Mesenchymal stem cell (in vitro differentiated cells and primary cell): ENCODE measurements around the gene PARM1.

ENCODE experiments used
- DNase-seq: peaks from one replicate; pipeline ENCODE4 v3.0.0-alpha.2; 2013
- H2AFZ ChIP-seq: one replicate; pipeline ENCODE4 v1.6.1; 2013; ENCODE audit warnings: low read depth, mild to moderate bottlenecking, control low read depth, inconsistent platforms, low read length, moderate library complexity
- H2AK5ac ChIP-seq: 2 replicates; pipeline ENCODE4 v1.6.1; 2013; ENCODE audit warnings: low read length, moderate library complexity, mild to moderate bottlenecking, inconsistent platforms; ENCODE audit not compliant: severe bottlenecking
- H2BK120ac ChIP-seq: one replicate; pipeline ENCODE4 v1.6.1; 2013; ENCODE audit warnings: low read depth, mild to moderate bottlenecking, inconsistent platforms, low read length, moderate library complexity
- H2BK12ac ChIP-seq, 2 experiments: one replicate each; pipeline ENCODE4 v1.6.1; 2013; ENCODE audit warnings: inconsistent platforms in 2 of 2, low read length in 2 of 2, mild to moderate bottlenecking in 2 of 2, moderate library complexity in 2 of 2, control low read depth in 1 of 2
- H2BK15ac ChIP-seq: one replicate; pipeline ENCODE4 v1.6.1; 2013; ENCODE audit warnings: mild to moderate bottlenecking, low read depth, inconsistent platforms; ENCODE audit not compliant: poor library complexity, severe bottlenecking
- H2BK5ac ChIP-seq: 2 replicates; pipeline ENCODE4 v1.6.1; 2013; ENCODE audit warnings: low read depth, mild to moderate bottlenecking, low read length, control low read depth, inconsistent platforms; ENCODE audit not compliant: poor library complexity, severe bottlenecking
- H3K14ac ChIP-seq, 2 experiments: one replicate each; pipeline ENCODE4 v1.6.1; 2013; ENCODE audit warnings: inconsistent platforms in 2 of 2, low read length in 2 of 2, control low read depth in 1 of 2, mild to moderate bottlenecking in 1 of 2, moderate library complexity in 1 of 2
- H3K18ac ChIP-seq, 2 experiments: one replicate each; pipeline ENCODE4 v1.6.1; 2013; ENCODE audit warnings: inconsistent platforms in 2 of 2, low read length in 2 of 2, control low read depth in 1 of 2, low read depth in 1 of 2, mild to moderate bottlenecking in 1 of 2
- H3K23ac ChIP-seq, 2 experiments: one replicate each; pipeline ENCODE4 v1.6.1; 2013; ENCODE audit warnings: inconsistent platforms in 2 of 2, low read length in 2 of 2, mild to moderate bottlenecking in 2 of 2, moderate library complexity in 2 of 2, control low read depth in 1 of 2
- H3K27ac ChIP-seq: 2 replicates; pipeline ENCODE4 v1.5.1; 2013; ENCODE audit warnings: mild to moderate bottlenecking, moderate library complexity, low read length, control low read depth, inconsistent platforms; ENCODE audit not compliant: poor library complexity, severe bottlenecking
- H3K27me3 ChIP-seq, 2 experiments: 2 replicates each; pipeline versions ENCODE4 v1.6.1 to v1.7.0; 2013; ENCODE audit warnings: low read length in 2 of 2, mild to moderate bottlenecking in 2 of 2, moderate library complexity in 2 of 2, control low read depth in 1 of 2, inconsistent platforms in 1 of 2; ENCODE audit not compliant: control insufficient read depth in 1 of 2, insufficient read depth in 1 of 2
- H3K36me3 ChIP-seq, 2 experiments: 2 replicates each; pipeline versions ENCODE4 v1.6.1 to v1.7.0; 2013; ENCODE audit warnings: low read length in 2 of 2, control low read depth in 1 of 2, inconsistent platforms in 1 of 2, low read depth in 1 of 2, mild to moderate bottlenecking in 1 of 2; ENCODE audit not compliant: insufficient read depth in 2 of 2, control insufficient read depth in 1 of 2
- H3K4ac ChIP-seq, 2 experiments: one replicate each; pipeline ENCODE4 v1.6.1; 2013; ENCODE audit warnings: inconsistent platforms in 2 of 2, low read length in 2 of 2, mild to moderate bottlenecking in 2 of 2, moderate library complexity in 2 of 2, control low read depth in 1 of 2, low read depth in 1 of 2
- H3K4me1 ChIP-seq: 2 replicates; pipeline ENCODE4 v1.6.1; 2013; ENCODE audit warnings: low read depth, low read length, control low read depth; ENCODE audit not compliant: control insufficient read depth, insufficient read depth
- H3K4me2 ChIP-seq: 2 replicates; pipeline ENCODE4 v1.6.1; 2013; ENCODE audit warnings: low read length, mild to moderate bottlenecking, inconsistent platforms; ENCODE audit not compliant: poor library complexity, severe bottlenecking
- H3K4me3 ChIP-seq, 2 experiments: 2 replicates each; pipeline versions ENCODE4 v1.5.1 to v1.7.0; 2013; ENCODE audit warnings: low read length in 2 of 2, mild to moderate bottlenecking in 2 of 2, control low read depth in 1 of 2, low read depth in 1 of 2; ENCODE audit not compliant: insufficient read depth in 1 of 2
- H3K79me1 ChIP-seq: replicated peaks from 2 replicates; pipeline ENCODE4 v1.6.1; 2013; ENCODE audit warnings: mild to moderate bottlenecking, control low read depth, low read length, inconsistent platforms; ENCODE audit not compliant: poor library complexity, severe bottlenecking
- H3K9ac ChIP-seq: 2 replicates; pipeline ENCODE4 v1.7.0; 2013; ENCODE audit warnings: mild to moderate bottlenecking, low read length, moderate library complexity
- H3K9me3 ChIP-seq: 2 replicates; pipeline ENCODE4 v1.7.0; 2013; ENCODE audit warnings: mild to moderate bottlenecking, low read length; ENCODE audit not compliant: control insufficient read depth
- H4K8ac ChIP-seq: one replicate; pipeline ENCODE4 v1.6.1; 2013; ENCODE audit warnings: inconsistent platforms, mild to moderate bottlenecking, low read length, moderate library complexity
- H4K91ac ChIP-seq: one replicate; pipeline ENCODE4 v1.6.1; 2013; ENCODE audit warnings: mild to moderate bottlenecking, low read length, inconsistent platforms
- WGBS: methylation state at CpG from one replicate; pipeline ENCODE4 v1.1.7; 2013; ENCODE audit warnings: mixed read lengths; 5-methylcytosine and 5-hydroxymethylcytosine counted together

Gene PARM1

DNA sequence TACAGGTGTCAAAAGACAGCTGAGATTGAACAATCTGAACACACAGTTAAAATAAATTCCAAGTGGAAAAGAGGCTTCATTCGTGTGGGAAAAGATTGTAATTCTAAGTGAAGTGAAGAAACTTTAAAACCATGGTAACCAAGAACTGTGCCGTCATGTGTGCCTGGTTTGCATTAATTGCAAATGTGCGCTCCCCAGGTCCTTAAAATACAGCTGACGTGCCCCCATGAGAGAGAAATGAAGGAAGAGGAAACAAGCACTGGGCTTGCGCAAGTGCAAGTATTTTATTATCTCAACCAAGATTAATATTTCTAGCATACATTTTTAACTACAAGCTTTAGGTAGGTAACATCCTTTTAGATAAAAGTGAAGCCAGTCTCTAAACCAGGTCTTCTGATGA, 92.5 kb downstream of the PARM1 start:
- H2AFZ ChIP-seq: no peak overlapping the region
- no peak overlapping the region for H3K9ac ChIP-seq
- H3K27ac ChIP-seq: no peak overlapping the region
- no peak overlapping the region for H2BK15ac ChIP-seq
- H3K18ac ChIP-seq: no peak overlapping the region
- H2AK5ac ChIP-seq: no peak overlapping the region
- no peak overlapping the region for H4K8ac ChIP-seq
- H3K4me2 ChIP-seq: no peak overlapping the region
- no peaks in the 10 kb centered on the region for H3K4me1 ChIP-seq
- no peak overlapping the region for H3K4me3 ChIP-seq
- no peak overlapping the region for H4K91ac ChIP-seq
- 90% methylated on average over 4 of the region's 5 CpGs for WGBS
- no peak for DNase-seq
- no peak overlapping the region for H3K4ac ChIP-seq
- H3K9me3 ChIP-seq: no peaks in the 10 kb centered on the region
- no peak overlapping the region for H3K14ac ChIP-seq
- no peak overlapping the region for H2BK12ac ChIP-seq
- no peak overlapping the region for H2BK5ac ChIP-seq
- H2BK120ac ChIP-seq: no peak overlapping the region
- no peaks in the 10 kb centered on the region for H3K27me3 ChIP-seq
- H3K79me1 ChIP-seq: no peaks in the 10 kb centered on the region
- H3K36me3 ChIP-seq: no peaks in the 10 kb centered on the region
- no peak overlapping the region for H3K23ac ChIP-seq

DNA sequence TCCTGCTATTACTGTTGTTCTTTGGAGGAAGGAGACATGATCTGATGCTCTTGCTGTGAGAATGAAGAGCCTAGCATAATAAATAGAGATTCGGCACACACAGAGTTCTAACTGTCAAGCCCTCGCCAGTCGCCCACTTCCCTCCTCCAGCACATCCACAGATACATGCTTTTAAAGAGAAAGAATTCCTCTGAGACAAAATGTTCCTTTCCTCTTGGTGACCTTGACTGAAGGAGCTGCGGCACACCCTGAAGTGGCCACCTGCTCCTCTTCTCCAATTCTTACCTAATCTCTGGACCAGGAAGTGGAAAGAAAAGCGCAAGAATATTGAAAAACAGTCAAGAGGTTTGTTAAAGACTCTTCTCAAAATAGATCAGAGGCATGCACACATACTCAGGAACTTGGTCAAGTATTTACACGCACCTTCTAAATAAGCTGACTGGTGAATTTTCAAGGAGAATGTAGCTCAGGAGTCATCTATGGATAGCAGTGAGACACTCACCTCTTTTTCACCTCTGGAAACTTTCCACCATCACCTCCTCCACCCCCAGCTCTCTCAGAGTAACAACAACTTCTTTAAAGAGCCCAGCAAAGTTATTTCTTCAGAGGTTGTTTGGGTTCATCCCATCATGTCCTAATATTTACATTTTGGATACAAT, 95.4 kb downstream of the PARM1 start:
- Histone ChIP-seq H2AK5ac (no peak overlapping the region), H3K27me3 (no peaks in the 10 kb centered on the region), H2BK120ac (no peak overlapping the region), H3K4ac (no peak overlapping the region), H2AFZ (no peak overlapping the region), H3K9me3 (no peaks in the 10 kb centered on the region), H3K14ac (no peak overlapping the region), H2BK5ac (no peak overlapping the region), H3K9ac (no peak overlapping the region), H3K23ac (no peak overlapping the region), H3K4me3 (no peak overlapping the region), H2BK12ac (no peak overlapping the region), H3K27ac (no peak overlapping the region), H3K4me2 (no peak overlapping the region), H4K91ac (no peak overlapping the region), H2BK15ac (no peak overlapping the region), H3K18ac (no peak overlapping the region), H3K36me3 (no peaks in the 10 kb centered on the region), H4K8ac (no peak overlapping the region), H3K4me1 (no peaks in the 10 kb centered on the region), H3K79me1 (no peaks in the 10 kb centered on the region)
- 91% methylated on average over 4 of the region's 6 CpGs for WGBS
- DNase-seq: no peak

- no peak overlapping the region for H3K4ac ChIP-seq
- no peak overlapping the region for H2BK12ac ChIP-seq
- H3K9ac ChIP-seq: no peak overlapping the region
- no peak overlapping the region for H2BK5ac ChIP-seq
- no peaks in the 10 kb centered on the region for H3K79me1 ChIP-seq
- H2AK5ac ChIP-seq: no peak overlapping the region
- no peak overlapping the region for H2AFZ ChIP-seq
- no peaks in the 10 kb centered on the region for H3K4me1 ChIP-seq
- H3K36me3 ChIP-seq: no peaks in the 10 kb centered on the region
- H3K23ac ChIP-seq: no peak overlapping the region
- no peaks in the 10 kb centered on the region for H3K27me3 ChIP-seq
- H4K8ac ChIP-seq: no peak overlapping the region
- 86% methylated on average over 1 of the region's 1 CpG for WGBS
- H4K91ac ChIP-seq: no peak overlapping the region
- no peak overlapping the region for H2BK120ac ChIP-seq
- H3K9me3 ChIP-seq: no peaks in the 10 kb centered on the region
- DNase-seq: no peak
- no peak overlapping the region for H3K18ac ChIP-seq
- no peak overlapping the region for H3K4me2 ChIP-seq
- H3K27ac ChIP-seq: no peak overlapping the region
- no peak overlapping the region for H2BK15ac ChIP-seq
- no peak overlapping the region for H3K4me3 ChIP-seq
- no peak overlapping the region for H3K14ac ChIP-seq
These were observed 97.1 kb downstream of the PARM1 start for GRCh38 chr4:75030028-75030427.

DNA sequence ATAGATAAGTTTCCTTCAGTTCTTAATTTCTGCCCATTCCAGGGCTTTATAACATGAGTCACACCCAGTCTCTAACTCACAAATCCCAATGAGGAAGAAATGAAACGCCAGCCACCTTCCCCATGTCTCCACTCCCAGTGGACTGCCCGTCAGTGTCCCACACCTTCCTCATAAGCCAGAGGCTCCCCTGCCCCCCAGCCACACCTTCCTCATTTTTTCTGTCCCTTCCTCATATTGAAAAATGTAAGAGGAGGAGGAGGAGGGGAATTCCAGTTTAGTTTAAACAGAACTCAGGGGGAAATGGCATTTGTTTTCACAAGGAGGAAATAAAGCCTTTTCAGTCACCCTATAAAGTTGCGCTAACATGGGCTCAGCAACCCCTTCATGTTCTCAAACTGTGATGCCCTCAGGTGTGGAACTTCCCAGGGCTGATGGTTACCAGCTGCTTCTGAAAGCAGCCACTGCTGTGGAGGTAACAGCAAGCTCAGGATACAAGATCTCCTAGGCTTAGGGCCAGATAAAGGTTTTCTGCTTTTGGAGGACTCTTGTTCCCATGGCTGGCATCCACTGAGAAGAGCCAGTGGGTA, 97.8 kb downstream of the PARM1 start:
- Histone ChIP-seq H3K4me2 (no peak overlapping the region), H3K9ac (no peak overlapping the region), H3K14ac (no peak overlapping the region), H4K8ac (no peak overlapping the region), H3K4me3 (no peak overlapping the region), H3K4me1 (no peaks in the 10 kb centered on the region), H3K9me3 (no peaks in the 10 kb centered on the region), H3K18ac (no peak overlapping the region), H2AFZ (no peak overlapping the region), H4K91ac (no peak overlapping the region), H3K79me1 (no peaks in the 10 kb centered on the region), H2BK15ac (no peak overlapping the region), H2BK5ac (no peak overlapping the region), H2BK120ac (no peak overlapping the region), H3K27me3 (no peaks in the 10 kb centered on the region), H2BK12ac (no peak overlapping the region), H3K23ac (no peak overlapping the region), H3K27ac (no peak overlapping the region), H3K36me3 (no peaks in the 10 kb centered on the region), H3K4ac (no peak overlapping the region), H2AK5ac (no peak overlapping the region)
- no peak for DNase-seq
- 86% methylated on average over 2 of the region's 3 CpGs for WGBS
